H1 (cell line): ENCODE results near the gene MAF. TPM values are rescaled to one million over a fixed set of nuclear protein-coding genes. Genes with fewer than 3 reads are reported as not detected.

Source experiments
- BCL11A ChIP-seq, 2 experiments: IDR thresholded peaks; one replicate each; pipeline ENCODE4 v1.6.1; 2011; ENCODE audit warnings: low read depth in 2 of 2, low read length in 2 of 2, mild to moderate bottlenecking in 2 of 2
- EGR1 ChIP-seq: IDR thresholded peaks from 2 replicates; pipeline ENCODE4 v1.6.1; 2011; ENCODE audit warnings: low read depth, low read length, borderline replicate concordance
- HDAC2 ChIP-seq, 2 experiments: fragments of 300-600 bp in 1 of 2; sonication (generic) in 1 of 2; IDR thresholded peaks; 2 replicates each; pipeline ENCODE4 v1.6.1; 2011 to 2012; ENCODE audit warnings: low read depth in 2 of 2, low read length in 2 of 2, mild to moderate bottlenecking in 2 of 2, moderate library complexity in 2 of 2, borderline replicate concordance in 1 of 2, inconsistent platforms in 1 of 2
- RFX5 ChIP-seq: IDR thresholded peaks from 2 replicates; pipeline ENCODE4 v1.6.1; 2011; ENCODE audit warnings: low read depth, low read length, improper control_type of control experiment, borderline replicate concordance
- SIN3A ChIP-seq, 2 experiments: IDR thresholded peaks in 1 of 2; conservative IDR thresholded peaks in 1 of 2; 2 replicates each; pipeline ENCODE4 v1.6.1; 2011 to 2012; ENCODE audit warnings: low read length in 2 of 2, improper control_type of control experiment in 1 of 2, low read depth in 1 of 2, mild to moderate bottlenecking in 1 of 2
- SIRT6 ChIP-seq: IDR thresholded peaks from one replicate; pipeline ENCODE4 v1.7.1; 2012; ENCODE audit warnings: low read length, inconsistent platforms
- polyA plus RNA-seq, 7 experiments: library from polyadenylated mRNA; depleted of rRNA in 3 of 7; stranded (reverse) in 5 of 7; unstranded in 2 of 7; fragments of >200 nt in 5 of 7; fragments of 200-250 nt in 2 of 7; gene quantifications; 1 replicate in 5 of 7; 2 replicates in 1 of 7; 4 replicates in 1 of 7; pipeline versions ENCODE4 v1.2.1 to v1.2.3, GENCODE V29; 2011 to 2013; ENCODE audit warnings: missing spikeins in 2 of 7, mixed read lengths in 2 of 7
- total RNA-seq: library from RNA; stranded (reverse); fragmentation: NEBNext Ultra II Directional; extraction: Animal tissue kit (Norgen Biotek cat#: 25700); gene quantifications from 2 replicates; pipeline ENCODE4 v1.2.1, GENCODE V29; 2021
- TF ChIP-seq, protein P1 (sequence below): fragments of 300-600 bp; sonication (generic); IDR thresholded peaks from 2 replicates; pipeline ENCODE4 v1.7.1; 2012; ENCODE audit warnings: low read length, moderate library complexity, mild to moderate bottlenecking, inconsistent platforms; ENCODE audit not compliant: insufficient replicate concordance

Gene MAF
- total and polyA plus RNA-seq, 2 of the 8 experiments (the other 6 are each of a cell fraction or from before 2014, with no cell fraction given) = 1.3 to 2.7 TPM

DNA sequence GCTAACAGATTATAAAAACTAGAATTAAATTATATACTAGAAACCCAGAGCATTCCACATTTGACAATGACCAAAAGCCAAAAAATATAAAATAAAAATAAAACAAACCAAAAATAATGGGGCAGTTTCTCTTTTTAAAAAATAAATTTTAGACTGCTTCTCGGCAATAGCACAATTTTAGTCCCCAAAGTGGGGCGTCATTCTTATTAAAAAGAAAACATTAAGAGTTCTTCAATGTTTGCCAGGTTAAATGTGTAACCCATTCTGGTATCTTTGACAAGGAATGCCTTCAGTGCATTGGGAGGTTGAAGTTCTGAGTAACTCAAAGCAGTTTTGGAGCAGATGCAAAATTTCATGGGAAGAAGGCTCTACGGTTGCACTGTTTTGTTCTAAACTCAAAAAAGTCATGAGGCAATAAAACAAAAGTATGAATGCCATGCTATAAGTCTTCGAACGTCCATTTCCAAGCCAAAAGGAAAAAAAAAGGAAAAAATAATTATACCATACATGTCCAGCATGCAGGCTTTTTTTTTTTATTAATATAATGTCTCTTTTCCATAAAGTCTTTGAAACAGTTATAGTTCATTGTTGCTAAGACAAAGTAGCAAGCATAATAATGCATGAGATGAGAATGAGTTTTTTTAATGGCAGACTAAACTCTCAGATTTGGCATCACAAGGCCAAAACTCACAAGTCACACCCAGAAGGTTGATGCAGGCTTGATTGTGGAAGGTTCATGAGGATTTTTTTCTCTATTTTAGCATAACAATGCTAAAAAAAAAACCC lies 3.1 kb downstream of the MAF start (continued):
- TF ChIP-seq RFX5 (no peak), SIN3A (conservative IDR thresholded peaks at IDR 0.05 in 1 of 2, IDR thresholded peaks at IDR 0.05 in 1 of 2; ENCODE audit: low read depth in 1 of 2, low read length in 2 of 2) (no peak), HDAC2 (IDR thresholded peaks at IDR 0.05; ENCODE audit: borderline replicate concordance in 1 of 2, low read depth in 2 of 2, low read length in 2 of 2) (no peak), BCL11A (IDR thresholded peaks at IDR 0.05; ENCODE audit: low read depth in 2 of 2, low read length in 2 of 2) (no peak), SIRT6 (no peak), EGR1 (no peak)
- TF ChIP-seq, protein P1, sequence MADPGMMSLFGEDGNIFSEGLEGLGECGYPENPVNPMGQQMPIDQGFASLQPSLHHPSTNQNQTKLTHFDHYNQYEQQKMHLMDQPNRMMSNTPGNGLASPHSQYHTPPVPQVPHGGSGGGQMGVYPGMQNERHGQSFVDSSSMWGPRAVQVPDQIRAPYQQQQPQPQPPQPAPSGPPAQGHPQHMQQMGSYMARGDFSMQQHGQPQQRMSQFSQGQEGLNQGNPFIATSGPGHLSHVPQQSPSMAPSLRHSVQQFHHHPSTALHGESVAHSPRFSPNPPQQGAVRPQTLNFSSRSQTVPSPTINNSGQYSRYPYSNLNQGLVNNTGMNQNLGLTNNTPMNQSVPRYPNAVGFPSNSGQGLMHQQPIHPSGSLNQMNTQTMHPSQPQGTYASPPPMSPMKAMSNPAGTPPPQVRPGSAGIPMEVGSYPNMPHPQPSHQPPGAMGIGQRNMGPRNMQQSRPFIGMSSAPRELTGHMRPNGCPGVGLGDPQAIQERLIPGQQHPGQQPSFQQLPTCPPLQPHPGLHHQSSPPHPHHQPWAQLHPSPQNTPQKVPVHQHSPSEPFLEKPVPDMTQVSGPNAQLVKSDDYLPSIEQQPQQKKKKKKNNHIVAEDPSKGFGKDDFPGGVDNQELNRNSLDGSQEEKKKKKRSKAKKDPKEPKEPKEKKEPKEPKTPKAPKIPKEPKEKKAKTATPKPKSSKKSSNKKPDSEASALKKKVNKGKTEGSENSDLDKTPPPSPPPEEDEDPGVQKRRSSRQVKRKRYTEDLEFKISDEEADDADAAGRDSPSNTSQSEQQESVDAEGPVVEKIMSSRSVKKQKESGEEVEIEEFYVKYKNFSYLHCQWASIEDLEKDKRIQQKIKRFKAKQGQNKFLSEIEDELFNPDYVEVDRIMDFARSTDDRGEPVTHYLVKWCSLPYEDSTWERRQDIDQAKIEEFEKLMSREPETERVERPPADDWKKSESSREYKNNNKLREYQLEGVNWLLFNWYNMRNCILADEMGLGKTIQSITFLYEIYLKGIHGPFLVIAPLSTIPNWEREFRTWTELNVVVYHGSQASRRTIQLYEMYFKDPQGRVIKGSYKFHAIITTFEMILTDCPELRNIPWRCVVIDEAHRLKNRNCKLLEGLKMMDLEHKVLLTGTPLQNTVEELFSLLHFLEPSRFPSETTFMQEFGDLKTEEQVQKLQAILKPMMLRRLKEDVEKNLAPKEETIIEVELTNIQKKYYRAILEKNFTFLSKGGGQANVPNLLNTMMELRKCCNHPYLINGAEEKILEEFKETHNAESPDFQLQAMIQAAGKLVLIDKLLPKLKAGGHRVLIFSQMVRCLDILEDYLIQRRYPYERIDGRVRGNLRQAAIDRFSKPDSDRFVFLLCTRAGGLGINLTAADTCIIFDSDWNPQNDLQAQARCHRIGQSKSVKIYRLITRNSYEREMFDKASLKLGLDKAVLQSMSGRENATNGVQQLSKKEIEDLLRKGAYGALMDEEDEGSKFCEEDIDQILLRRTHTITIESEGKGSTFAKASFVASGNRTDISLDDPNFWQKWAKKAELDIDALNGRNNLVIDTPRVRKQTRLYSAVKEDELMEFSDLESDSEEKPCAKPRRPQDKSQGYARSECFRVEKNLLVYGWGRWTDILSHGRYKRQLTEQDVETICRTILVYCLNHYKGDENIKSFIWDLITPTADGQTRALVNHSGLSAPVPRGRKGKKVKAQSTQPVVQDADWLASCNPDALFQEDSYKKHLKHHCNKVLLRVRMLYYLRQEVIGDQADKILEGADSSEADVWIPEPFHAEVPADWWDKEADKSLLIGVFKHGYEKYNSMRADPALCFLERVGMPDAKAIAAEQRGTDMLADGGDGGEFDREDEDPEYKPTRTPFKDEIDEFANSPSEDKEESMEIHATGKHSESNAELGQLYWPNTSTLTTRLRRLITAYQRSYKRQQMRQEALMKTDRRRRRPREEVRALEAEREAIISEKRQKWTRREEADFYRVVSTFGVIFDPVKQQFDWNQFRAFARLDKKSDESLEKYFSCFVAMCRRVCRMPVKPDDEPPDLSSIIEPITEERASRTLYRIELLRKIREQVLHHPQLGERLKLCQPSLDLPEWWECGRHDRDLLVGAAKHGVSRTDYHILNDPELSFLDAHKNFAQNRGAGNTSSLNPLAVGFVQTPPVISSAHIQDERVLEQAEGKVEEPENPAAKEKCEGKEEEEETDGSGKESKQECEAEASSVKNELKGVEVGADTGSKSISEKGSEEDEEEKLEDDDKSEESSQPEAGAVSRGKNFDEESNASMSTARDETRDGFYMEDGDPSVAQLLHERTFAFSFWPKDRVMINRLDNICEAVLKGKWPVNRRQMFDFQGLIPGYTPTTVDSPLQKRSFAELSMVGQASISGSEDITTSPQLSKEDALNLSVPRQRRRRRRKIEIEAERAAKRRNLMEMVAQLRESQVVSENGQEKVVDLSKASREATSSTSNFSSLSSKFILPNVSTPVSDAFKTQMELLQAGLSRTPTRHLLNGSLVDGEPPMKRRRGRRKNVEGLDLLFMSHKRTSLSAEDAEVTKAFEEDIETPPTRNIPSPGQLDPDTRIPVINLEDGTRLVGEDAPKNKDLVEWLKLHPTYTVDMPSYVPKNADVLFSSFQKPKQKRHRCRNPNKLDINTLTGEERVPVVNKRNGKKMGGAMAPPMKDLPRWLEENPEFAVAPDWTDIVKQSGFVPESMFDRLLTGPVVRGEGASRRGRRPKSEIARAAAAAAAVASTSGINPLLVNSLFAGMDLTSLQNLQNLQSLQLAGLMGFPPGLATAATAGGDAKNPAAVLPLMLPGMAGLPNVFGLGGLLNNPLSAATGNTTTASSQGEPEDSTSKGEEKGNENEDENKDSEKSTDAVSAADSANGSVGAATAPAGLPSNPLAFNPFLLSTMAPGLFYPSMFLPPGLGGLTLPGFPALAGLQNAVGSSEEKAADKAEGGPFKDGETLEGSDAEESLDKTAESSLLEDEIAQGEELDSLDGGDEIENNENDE = no peak
- TF ChIP-seq, all 59 proteins: peak for 0
